ENCODE measurements around the gene CAMTA1. TPM values are rescaled to one million over a fixed set of nuclear protein-coding genes. Genes with fewer than 3 reads are reported as not detected.
A peak's percentile ranks its signal among the peaks of the same experiment; 100 is the strongest.

The CAMTA1 gene
- total RNA-seq, 1 experiment from 2014 or later = 69.5 TPM

DNA sequence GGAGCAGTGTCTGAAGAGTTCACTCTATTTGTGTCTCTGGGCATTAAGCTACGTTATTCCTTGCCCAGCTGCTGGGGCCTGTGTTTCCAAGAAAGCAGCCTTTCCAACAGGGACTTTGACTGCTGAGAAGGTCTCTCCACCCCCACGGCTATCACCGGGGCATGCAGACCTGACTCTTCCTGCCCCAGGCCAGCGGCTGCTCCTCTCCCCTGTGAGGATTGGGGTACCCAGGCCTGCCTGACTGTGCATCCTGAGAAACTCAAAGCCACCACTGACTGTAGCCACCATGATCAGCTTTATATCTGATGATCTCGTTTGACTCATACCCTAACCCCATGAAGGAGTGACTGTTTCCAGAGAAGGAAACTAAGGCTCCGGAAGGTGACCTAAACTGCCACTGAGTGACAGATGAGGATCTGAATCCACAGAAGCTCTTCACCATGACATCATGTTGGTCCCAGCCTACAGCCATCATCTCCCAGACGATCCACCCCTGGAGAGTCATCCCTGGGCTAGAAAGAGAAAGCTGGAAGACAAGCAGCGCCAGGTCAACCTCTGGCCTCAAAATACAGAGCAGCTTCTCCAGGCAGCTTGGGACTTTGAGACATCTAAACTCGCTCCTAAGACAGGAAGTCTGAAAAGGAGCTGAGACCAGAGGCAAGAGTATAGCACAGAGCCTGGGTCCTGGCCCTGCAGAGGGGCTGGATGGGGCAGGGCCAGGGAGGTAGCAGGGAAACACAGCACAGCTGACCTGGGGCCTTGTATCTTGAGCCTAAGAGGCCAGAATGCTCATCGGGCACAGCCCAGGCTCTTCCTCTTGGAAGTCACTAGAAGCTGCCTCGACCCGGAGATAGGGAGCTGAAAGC, 741.8 kb downstream of the CAMTA1 start:
- RAD21 ChIA-PET (ENCODE audit: low non-redundant PET in 1 of 2, low total read pairs in 2 of 2, uncharacterized antibody in 2 of 2, unreplicated experiment in 2 of 2) = no interaction called here
- Histone ChIP-seq H2AFZ (ENCODE audit: low read depth, low read length, poor library complexity, severe bottlenecking) (no peak overlapping the region), H3K27ac (ENCODE audit: low read depth, low read length) (no peak overlapping the region), H3K4me3 (replicated peaks in 1 of 2; ENCODE audit: low read depth in 1 of 2, low read length in 2 of 2) (no peak overlapping the region), H3K79me2 (ENCODE audit: insufficient read depth, low read length) (no peaks in the 10 kb centered on the region), H3K9me3 (ENCODE audit: control insufficient read depth in 1 of 2, insufficient read depth in 1 of 2, low read depth in 1 of 2, low read length in 2 of 2) (no peaks in the 10 kb centered on the region), H4K20me1 (ENCODE audit: insufficient read depth) (no peaks in the 10 kb centered on the region), H3K4me2 (ENCODE audit: low read length) (peak overlapping the region; percentile 7; the same call in 1 of the 2 replicates), H3K36me3 (ENCODE audit: control insufficient read depth in 1 of 2, insufficient read depth in 2 of 2, low read length in 2 of 2) (no peaks in the 10 kb centered on the region), H3K27me3 (ENCODE audit: insufficient read depth, low read length) (no peaks in the 10 kb centered on the region), H3K9ac (ENCODE audit: low read length) (no peak overlapping the region), H3K4me1 (ENCODE audit: control insufficient read depth in 1 of 2, insufficient read depth in 2 of 2, low read length in 2 of 2) (peaks cover 0 to 11% of the 10 kb centered on the region in 2 experiments; a peak in 1 of 4 replicates), H3K9me2 (ENCODE audit: insufficient read depth) (no peaks in the 10 kb centered on the region)
- BruUV-seq (replicated peaks) = no TSS peak
- ATAC-seq (peak; percentile 16; the same call in 1 of the 2 replicates), DNase-seq (ENCODE audit: low read depth, low spot score) (no peak)
- CTCF ChIA-PET = interaction anchor here (1.2 to 2.5 kb wide), 2 partner anchors 11 to 13 kb away, joined by 3 to 9 read pairs; no protein-coding TSS in a partner anchor
- intact Hi-C loops (cut with micrococcal nuclease) = no loop called here
- TF ChIP-seq POLR2AphosphoS5 (IDR thresholded peaks at IDR 0.05; ENCODE audit: low read depth, low read length) (no peak), YY1 (IDR thresholded peaks at IDR 0.05; ENCODE audit: extremely low read depth, insufficient replicate concordance, low read depth, low read length) (no peak), ZFX (IDR thresholded peaks at IDR 0.05) (no peak), EZH2phosphoT487 (IDR thresholded peaks at IDR 0.05; ENCODE audit: borderline replicate concordance) (no peak), EZH2 (IDR thresholded peaks at IDR 0.05) (no peak), JUND (IDR thresholded peaks at IDR 0.05) (no peak), CBX3 (IDR thresholded peaks at IDR 0.05; ENCODE audit: low read depth) (no peak), EGR1 (IDR thresholded peaks at IDR 0.05; ENCODE audit: low read depth) (no peak), SIN3A (IDR thresholded peaks at IDR 0.05; ENCODE audit: low read depth) (no peak), SP1 (IDR thresholded peaks at IDR 0.05; ENCODE audit: low read depth) (no peak)
- TF ChIP-seq, protein P1, sequence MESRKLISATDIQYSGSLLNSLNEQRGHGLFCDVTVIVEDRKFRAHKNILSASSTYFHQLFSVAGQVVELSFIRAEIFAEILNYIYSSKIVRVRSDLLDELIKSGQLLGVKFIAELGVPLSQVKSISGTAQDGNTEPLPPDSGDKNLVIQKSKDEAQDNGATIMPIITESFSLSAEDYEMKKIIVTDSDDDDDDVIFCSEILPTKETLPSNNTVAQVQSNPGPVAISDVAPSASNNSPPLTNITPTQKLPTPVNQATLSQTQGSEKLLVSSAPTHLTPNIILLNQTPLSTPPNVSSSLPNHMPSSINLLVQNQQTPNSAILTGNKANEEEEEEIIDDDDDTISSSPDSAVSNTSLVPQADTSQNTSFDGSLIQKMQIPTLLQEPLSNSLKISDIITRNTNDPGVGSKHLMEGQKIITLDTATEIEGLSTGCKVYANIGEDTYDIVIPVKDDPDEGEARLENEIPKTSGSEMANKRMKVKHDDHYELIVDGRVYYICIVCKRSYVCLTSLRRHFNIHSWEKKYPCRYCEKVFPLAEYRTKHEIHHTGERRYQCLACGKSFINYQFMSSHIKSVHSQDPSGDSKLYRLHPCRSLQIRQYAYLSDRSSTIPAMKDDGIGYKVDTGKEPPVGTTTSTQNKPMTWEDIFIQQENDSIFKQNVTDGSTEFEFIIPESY (IDR thresholded peaks at IDR 0.05; ENCODE audit: extremely low read depth, insufficient replicate concordance, low read length) = no peak
- TF ChIP-seq, protein P2, sequence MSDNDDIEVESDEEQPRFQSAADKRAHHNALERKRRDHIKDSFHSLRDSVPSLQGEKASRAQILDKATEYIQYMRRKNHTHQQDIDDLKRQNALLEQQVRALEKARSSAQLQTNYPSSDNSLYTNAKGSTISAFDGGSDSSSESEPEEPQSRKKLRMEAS (IDR thresholded peaks at IDR 0.05) = no peak
- TF ChIP-seq, protein P3, sequence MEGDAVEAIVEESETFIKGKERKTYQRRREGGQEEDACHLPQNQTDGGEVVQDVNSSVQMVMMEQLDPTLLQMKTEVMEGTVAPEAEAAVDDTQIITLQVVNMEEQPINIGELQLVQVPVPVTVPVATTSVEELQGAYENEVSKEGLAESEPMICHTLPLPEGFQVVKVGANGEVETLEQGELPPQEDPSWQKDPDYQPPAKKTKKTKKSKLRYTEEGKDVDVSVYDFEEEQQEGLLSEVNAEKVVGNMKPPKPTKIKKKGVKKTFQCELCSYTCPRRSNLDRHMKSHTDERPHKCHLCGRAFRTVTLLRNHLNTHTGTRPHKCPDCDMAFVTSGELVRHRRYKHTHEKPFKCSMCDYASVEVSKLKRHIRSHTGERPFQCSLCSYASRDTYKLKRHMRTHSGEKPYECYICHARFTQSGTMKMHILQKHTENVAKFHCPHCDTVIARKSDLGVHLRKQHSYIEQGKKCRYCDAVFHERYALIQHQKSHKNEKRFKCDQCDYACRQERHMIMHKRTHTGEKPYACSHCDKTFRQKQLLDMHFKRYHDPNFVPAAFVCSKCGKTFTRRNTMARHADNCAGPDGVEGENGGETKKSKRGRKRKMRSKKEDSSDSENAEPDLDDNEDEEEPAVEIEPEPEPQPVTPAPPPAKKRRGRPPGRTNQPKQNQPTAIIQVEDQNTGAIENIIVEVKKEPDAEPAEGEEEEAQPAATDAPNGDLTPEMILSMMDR (IDR thresholded peaks at IDR 0.05 in 2 of 3, conservative IDR thresholded peaks at IDR 0.05 in 1 of 3; ENCODE audit: borderline replicate concordance in 1 of 3, insufficient read depth in 1 of 3, low read depth in 2 of 3, low read length in 2 of 3) = no peak
- POLR2A ChIA-PET = no interaction called here

All from HCT116 (cell line).